Neural progenitor cell (in vitro differentiated cells): ENCODE results near the gene MAP2.

Source experiments
- CTCF ChIP-seq: fragments of 200-600 bp; sonication (generic); IDR thresholded peaks from 2 replicates; pipeline ENCODE4 v1.5.1; 2017; ENCODE audit warnings: antibody characterized with exemption, mild to moderate bottlenecking
- EZH2 ChIP-seq: fragments of 200-600 bp; sonication (generic); IDR thresholded peaks from 2 replicates; pipeline ENCODE4 v1.6.1; 2017; ENCODE audit warnings: antibody characterized with exemption, mild to moderate bottlenecking, moderate library complexity
- EZH2phosphoT487 ChIP-seq: fragments of 200-600 bp; sonication (generic); IDR thresholded peaks from 2 replicates; pipeline ENCODE4 v1.6.1; 2017; ENCODE audit warnings: antibody characterized with exemption

- TF ChIP-seq EZH2 = no peak
- no peak for TF ChIP-seq CTCF
- TF ChIP-seq EZH2phosphoT487 = no peak
These were observed 185.7 kb downstream of the MAP2 start for GRCh38 chr2:209609531-209609930.
